ENCODE measurements around the gene KRT80. TPM values are rescaled to one million over a fixed set of nuclear protein-coding genes. Genes with fewer than 3 reads are reported as not detected.

KRT80 gene
- polyA plus RNA-seq, 3 donors, result 0.18 to 0.52 (median 0.37) TPM

- H3K27ac ChIP-seq (ENCODE audit: low read depth in 1 of 2, low read length in 2 of 2), result peak overlapping the region; percentile 59 to 100
Measured at GRCh38 chr12:52193991-52194390, 2.2 kb upstream of the KRT80 start.

GRCh38 chr12:52193532-52193931 lies 1.7 kb upstream of the KRT80 start:
- Histone ChIP-seq H2AFZ (ENCODE audit: insufficient read depth, low read depth, low read length, poor library complexity, severe bottlenecking) (peak overlapping the region; percentile 51), H3K4me3 (replicated peaks in 1 of 3; ENCODE audit: low read depth in 2 of 3, low read length in 3 of 3) (peak overlapping the region in 1 of 3 experiments; percentile 35), H3K4me2 (replicated peaks; ENCODE audit: extremely low read depth, low read length, poor library complexity, severe bottlenecking) (peak overlapping the region; percentile 16), H3K27ac (ENCODE audit: low read depth in 1 of 2, low read length in 2 of 2) (peak overlapping the region; percentile 59 to 100), H3K4me1 (ENCODE audit: control insufficient read depth in 1 of 2, insufficient read depth in 2 of 2, low read length in 2 of 2) (peaks cover 100% of the 10 kb centered on the region in 2 donors), H3K9me3 (replicated peaks in 1 of 2; ENCODE audit: control insufficient read depth in 1 of 2, insufficient read depth in 1 of 2, low read length in 2 of 2) (no peaks in the 10 kb centered on the region), H4K20me1 (ENCODE audit: insufficient read depth, low read length) (no peaks in the 10 kb centered on the region), H3K79me2 (ENCODE audit: insufficient read depth, low read length) (no peaks in the 10 kb centered on the region), H3K36me3 (replicated peaks in 1 of 2; ENCODE audit: control insufficient read depth in 1 of 2, insufficient read depth in 2 of 2, low read length in 2 of 2) (no peaks in the 10 kb centered on the region), H3K27me3 (ENCODE audit: control insufficient read depth in 2 of 2, insufficient read depth in 2 of 2, low read length in 2 of 2) (no peaks in the 10 kb centered on the region), H3K9ac (ENCODE audit: insufficient read depth, low read length, poor library complexity, severe bottlenecking) (peak overlapping the region; percentile 12)
- H3K4me3 Mint-ChIP-seq, result peak overlapping the region in 1 of 2 donors; percentile 71
- H3K27me3 Mint-ChIP-seq (ENCODE audit: low read depth in 3 of 3), result peaks cover 0 to 6% (median 1%) of the 10 kb centered on the region in 3 donors
- WGBS (ENCODE audit: insufficient coverage), result 60% methylated on average over 2 of the region's 6 CpGs
- no peak for DNase-seq
- peaks cover 0 to 2% (median 0%) of the 10 kb centered on the region in 7 donors for H3K9me3 Mint-ChIP-seq
- intact Hi-C loops (cut with micrococcal nuclease), result loop anchor here in 1 of 2 donors (10.0 kb wide), 1 partner anchor 309 kb away; the partner anchor contains the start of gene ANKRD33
- no peak for TF ChIP-seq CTCF (IDR thresholded peaks at IDR 0.05)
- H3K27ac Mint-ChIP-seq, result peak overlapping the region; percentile 73 to 98 (median 90)
- peaks cover 97% of the 10 kb centered on the region for H3K4me1 Mint-ChIP-seq
- peaks cover 0 to 7% of the 10 kb centered on the region in 2 donors for H3K36me3 Mint-ChIP-seq

More at GRCh38 chr12:52193991-52194390, 2.2 kb upstream of the KRT80 start:
- Histone ChIP-seq H3K4me3 (replicated peaks in 1 of 3; ENCODE audit: low read depth in 2 of 3, low read length in 3 of 3) (peak overlapping the region in 1 of 3 experiments; percentile 35), H3K79me2 (ENCODE audit: insufficient read depth, low read length) (no peaks in the 10 kb centered on the region), H3K9ac (ENCODE audit: insufficient read depth, low read length, poor library complexity, severe bottlenecking) (peak overlapping the region; percentile 12), H4K20me1 (ENCODE audit: insufficient read depth, low read length) (no peaks in the 10 kb centered on the region), H3K4me1 (ENCODE audit: control insufficient read depth in 1 of 2, insufficient read depth in 2 of 2, low read length in 2 of 2) (peaks cover 100% of the 10 kb centered on the region in 2 donors), H3K36me3 (replicated peaks in 1 of 2; ENCODE audit: control insufficient read depth in 1 of 2, insufficient read depth in 2 of 2, low read length in 2 of 2) (no peaks in the 10 kb centered on the region), H3K27me3 (ENCODE audit: control insufficient read depth in 2 of 2, insufficient read depth in 2 of 2, low read length in 2 of 2) (no peaks in the 10 kb centered on the region), H3K4me2 (replicated peaks; ENCODE audit: extremely low read depth, low read length, poor library complexity, severe bottlenecking) (peak overlapping the region; percentile 16), H3K9me3 (replicated peaks in 1 of 2; ENCODE audit: control insufficient read depth in 1 of 2, insufficient read depth in 1 of 2, low read length in 2 of 2) (no peaks in the 10 kb centered on the region), H2AFZ (ENCODE audit: insufficient read depth, low read depth, low read length, poor library complexity, severe bottlenecking) (peak overlapping the region; percentile 51)
- Mint-ChIP-seq H3K9me3 (peaks cover 0 to 2% (median 0%) of the 10 kb centered on the region in 7 donors), H3K27ac (peak overlapping the region; percentile 73 to 98 (median 90)), H3K4me1 (peaks cover 97% of the 10 kb centered on the region), H3K27me3 (ENCODE audit: low read depth in 3 of 3) (peaks cover 0 to 3% (median 1%) of the 10 kb centered on the region in 3 donors), H3K36me3 (peaks cover 0 to 7% of the 10 kb centered on the region in 2 donors), H3K4me3 (peak overlapping the region in 1 of 2 donors; percentile 71)
- TF ChIP-seq CTCF (IDR thresholded peaks at IDR 0.05), result no peak
- intact Hi-C loops (cut with micrococcal nuclease), result loop anchor here in 1 of 2 donors (10.0 kb wide), 1 partner anchor 309 kb away; the partner anchor contains the start of gene ANKRD33
- 5% methylated on average over 5 of the region's 6 CpGs for WGBS (ENCODE audit: insufficient coverage)
- peak in 1 of 3 donors; percentile 42 for DNase-seq
